ENCODE measurements around the gene RASGRP1.

The RASGRP1 gene

DNA sequence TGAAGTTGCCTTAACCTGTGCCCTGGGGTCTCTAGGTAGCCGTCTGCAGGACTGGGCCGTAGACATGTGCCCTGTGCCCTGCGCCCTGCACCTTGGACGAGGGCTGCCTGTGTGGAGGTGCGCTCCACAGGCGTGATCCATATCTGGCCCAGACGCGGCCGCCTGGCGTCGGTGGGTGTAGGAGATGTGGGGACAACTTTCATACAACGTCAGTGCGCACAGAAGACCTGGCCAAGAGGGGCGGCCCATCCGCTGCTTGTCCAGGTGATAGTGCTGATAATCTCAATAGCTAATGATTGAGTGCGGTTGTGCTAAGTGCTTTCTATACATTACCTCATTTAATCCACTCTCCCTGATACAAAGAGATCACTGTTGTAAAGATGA, 665 bp upstream of the RASGRP1 start:
- no peak for DNase-seq

DNA sequence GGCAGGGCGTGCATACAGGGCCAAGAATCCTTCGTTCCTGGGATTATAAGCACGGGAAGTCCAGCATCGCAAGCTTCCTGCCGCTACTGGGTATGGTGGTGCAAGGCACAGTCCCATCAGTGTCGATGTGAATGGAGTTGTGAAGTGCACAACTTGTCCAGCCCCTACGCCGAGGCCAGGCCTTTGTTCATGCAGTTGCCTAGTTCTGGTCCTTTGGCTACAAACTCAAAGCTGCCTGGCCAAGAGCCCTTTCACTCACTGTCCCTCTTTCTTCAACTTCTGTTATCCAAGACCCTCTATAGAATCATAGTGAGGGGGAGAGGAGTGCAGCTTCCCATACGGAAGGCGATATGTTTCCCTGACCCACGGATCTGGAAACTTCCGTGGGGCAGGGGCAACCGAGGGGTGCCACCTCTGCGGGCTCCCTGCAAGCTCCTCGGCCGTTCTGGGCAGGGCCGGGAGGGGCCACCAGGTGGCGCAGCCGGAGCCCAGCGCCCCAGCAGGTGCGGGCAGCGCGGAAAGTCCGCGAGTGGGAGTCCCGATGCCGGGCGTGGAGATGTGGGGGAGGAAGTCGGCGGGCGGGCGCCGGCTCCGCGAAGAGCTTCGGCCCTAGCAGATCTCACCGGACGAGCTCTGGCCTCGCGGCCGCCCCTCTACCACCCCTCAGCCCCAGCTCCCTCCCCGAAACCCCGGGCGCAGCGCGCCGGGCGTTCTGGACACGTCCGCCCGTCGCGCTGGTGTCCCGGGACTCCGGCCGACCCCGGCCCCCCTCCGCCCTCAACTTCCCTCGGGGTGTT, 693 bp downstream of the RASGRP1 start:
- DNase-seq = peak; percentile 52

DNA sequence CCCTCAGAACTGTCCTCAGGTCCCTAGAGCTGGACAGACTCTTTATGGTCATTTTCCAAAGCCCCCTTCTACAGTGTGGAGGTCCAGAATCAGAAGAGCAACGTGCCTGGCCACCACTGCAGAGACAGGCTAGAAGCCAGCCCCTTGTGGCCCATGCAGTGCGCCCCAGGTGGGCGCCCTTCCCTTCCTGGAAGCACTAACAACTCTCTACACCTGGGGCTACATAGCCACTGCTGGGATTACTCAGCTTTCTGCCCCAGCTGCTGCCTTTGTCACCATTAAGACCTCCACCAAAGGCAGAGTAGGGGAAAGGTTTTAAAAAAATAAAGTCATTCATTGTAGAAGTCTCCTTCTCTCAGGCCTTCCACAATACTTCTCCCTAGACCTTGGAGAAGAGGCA, 2.3 kb downstream of the RASGRP1 start:
- DNase-seq = no peak

DNA sequence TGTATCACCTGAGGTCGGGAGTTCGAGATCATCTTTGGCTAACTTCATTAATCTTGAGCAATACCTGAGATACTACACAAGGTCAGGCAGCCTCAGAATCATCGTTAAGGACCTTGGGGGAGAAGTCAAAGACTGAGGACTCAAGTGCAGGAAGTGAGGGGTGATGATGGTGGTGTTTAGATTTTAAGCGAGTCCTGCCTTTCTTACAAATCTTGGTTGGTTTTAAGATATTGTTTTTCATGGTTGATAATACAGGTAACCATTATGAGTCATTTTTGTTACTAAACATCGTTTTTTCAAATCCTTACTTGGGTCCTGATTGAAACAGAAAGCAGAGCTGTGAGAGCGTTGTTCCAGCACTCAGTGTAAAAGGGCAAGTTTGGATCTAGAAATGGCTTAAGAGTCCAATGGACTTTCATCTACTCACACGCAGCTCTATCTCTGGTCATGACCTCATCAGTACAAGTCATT, 4.1 kb downstream of the RASGRP1 start:
- no peak for DNase-seq

DNA sequence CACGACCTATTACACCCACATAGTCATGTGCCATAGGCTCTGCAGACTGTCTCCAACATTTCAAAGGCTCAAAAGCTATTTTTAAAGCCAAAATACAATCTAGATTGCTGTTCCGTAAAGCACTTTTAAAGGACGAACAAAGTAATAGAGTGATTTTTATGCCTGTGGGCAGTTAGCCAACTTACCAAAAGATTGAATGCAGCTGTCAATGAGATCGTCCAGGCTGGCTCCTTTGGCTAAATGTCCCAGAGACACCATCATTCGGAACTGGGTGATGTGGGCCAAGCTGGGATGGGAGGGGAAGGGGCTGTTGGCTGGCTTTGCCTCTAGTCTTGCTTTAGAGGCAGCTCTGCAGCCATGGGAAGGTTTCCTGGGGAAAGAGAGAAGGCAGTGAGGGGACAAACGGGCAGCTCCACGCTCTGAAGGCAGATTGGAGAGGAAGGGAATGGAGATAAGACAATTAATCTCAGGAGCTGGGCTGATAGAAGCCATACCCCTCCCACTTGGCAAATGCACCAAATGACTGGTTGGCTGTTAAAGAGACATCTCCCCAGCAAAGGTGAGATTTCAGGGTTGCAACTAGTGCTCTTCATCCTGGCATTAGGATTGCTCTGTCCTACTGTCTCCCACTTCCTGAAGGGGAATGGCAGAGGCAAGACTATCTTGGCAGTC, 4.8 kb downstream of the RASGRP1 start:
- DNase-seq = no peak

DNA sequence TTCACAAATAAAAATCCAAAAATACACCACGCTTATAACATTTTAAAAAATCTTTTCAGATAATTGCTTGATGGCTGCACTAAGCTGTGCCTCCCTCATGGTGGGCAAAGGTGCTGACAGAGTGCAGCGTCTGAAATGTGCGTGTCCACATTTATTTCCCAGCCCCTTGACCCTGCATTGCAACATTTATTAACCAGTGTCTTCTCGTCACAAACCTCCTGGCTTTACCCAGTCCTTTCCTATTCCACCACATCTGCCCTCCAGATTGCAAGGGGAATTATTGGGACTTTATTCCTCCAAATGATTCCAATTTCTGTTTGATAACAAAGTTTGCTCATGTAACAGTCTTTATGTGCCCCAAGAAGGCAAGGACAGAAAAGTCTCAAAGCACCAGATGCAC, 5.5 kb downstream of the RASGRP1 start:
- no peak for DNase-seq

DNA sequence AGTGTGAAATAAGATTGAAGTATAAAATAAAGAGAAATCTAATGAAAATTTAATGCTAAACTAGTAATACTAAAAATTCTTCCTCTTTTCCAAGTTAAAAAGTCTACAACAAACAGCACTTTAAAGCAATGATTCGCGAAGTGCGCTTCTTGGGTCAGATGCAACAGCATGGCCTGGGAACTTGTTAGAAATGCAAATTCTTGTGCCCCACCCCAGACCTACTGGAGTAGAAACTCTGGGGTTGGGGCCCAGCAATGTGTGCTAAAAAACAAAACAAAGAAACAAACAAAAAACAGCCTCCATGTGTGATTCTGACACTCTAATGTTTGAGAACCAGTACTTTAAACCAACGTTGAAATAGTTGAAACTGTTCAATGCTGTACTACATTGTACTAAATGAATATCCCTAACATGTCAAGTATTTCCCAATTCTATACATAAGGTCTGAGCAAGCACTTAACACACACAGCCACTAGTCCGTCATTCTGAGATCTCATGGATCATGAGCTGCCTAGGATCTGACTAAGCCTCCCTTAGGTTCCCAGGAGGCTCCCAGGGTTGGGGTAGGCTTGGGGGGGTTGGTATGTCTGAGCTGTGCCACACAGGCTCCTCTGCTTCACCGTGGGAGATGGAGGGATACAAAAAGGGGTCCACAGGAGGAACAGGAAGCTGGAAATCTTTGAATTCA, 6.1 kb downstream of the RASGRP1 start:
- no peak for DNase-seq

DNA sequence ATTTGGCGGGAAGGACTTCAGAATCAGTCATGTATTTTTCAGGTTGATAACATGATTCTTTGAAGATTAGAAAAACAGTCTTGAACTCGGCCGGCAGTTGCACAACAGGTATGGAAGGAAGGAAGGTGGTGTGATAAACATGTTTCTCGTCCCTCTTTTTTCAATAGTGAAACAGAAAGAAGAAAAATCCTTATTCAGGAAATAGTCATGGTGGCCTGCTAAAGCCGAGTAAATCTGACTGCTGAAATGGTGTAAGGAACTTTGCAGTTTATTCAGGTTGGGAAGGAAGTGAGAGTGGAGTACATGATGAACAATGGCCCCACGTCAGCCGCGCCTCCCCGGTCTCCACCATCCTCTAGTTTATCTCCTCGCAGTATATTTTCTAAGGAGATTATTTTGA, 6.7 kb downstream of the RASGRP1 start:
- no peak for DNase-seq

DNA sequence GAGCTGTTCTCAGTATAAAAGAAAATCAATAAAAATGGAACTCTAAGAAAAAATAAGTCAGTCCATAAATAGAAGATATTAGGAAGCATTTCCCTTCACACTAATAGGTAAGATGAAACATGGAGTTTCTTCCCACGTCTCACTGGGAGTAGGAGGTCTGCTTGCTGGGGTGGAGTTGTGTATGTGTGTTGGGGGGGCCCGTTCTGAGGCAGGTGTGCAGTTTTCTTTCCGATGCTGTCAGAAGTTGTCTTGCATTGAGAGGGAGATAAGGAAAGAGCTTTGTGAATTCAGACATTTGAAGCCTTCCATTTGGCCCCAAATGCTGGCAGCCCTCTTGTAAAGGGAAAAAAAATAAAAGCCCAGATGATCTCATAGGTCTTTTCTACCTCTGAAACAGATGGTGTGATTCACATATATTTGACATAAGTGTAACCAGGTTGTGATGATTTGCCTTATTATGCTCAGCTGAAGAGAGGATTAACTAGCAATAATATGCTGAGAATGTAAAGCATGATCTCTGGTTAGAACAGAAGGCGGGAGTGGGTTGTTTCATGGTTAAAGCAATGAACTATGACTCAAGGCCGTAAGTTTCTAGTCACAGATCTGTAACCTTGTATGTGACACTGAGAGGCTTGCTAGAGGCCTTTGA, 8.8 kb downstream of the RASGRP1 start:
- DNase-seq = no peak

DNA sequence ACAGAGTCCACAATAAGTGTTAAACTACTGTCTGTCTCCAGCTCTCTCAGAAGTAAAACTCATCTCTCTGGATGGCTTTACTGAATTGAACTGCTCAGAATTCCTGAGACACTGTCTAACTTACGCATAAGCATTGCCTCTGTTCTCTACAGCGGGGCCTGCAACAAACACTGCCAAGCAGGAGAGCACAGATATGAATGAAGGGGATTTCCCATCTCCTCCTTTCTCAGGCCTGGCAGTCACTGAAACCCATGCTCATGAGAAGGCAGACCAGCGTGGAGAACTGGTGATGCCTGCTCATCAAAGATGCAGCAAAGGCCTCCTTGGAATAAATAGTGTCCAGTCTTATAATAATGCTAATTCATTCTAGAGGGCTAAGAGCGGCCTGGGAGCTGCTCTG, 10.3 kb downstream of the RASGRP1 start:
- DNase-seq = no peak

DNA sequence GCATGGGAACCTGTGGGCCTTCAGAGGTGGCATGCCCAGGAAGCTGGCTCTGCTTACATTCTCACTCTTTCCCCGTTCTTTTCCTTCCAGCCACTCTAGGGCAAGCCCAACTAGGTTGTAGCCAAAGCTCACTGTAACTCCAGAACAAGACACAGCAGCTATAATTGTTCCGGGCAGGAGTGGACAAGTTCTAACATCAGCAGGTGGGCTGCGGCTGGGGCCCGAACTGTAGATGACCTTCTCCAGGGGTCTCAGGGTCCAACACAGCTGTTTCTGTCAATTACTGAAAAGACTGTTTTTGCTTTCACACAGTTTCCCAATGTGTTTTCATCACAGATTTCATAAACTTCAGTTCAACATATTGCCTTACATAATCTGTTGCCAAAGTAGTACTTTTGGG, 11.5 kb downstream of the RASGRP1 start:
- no peak for DNase-seq

DNA sequence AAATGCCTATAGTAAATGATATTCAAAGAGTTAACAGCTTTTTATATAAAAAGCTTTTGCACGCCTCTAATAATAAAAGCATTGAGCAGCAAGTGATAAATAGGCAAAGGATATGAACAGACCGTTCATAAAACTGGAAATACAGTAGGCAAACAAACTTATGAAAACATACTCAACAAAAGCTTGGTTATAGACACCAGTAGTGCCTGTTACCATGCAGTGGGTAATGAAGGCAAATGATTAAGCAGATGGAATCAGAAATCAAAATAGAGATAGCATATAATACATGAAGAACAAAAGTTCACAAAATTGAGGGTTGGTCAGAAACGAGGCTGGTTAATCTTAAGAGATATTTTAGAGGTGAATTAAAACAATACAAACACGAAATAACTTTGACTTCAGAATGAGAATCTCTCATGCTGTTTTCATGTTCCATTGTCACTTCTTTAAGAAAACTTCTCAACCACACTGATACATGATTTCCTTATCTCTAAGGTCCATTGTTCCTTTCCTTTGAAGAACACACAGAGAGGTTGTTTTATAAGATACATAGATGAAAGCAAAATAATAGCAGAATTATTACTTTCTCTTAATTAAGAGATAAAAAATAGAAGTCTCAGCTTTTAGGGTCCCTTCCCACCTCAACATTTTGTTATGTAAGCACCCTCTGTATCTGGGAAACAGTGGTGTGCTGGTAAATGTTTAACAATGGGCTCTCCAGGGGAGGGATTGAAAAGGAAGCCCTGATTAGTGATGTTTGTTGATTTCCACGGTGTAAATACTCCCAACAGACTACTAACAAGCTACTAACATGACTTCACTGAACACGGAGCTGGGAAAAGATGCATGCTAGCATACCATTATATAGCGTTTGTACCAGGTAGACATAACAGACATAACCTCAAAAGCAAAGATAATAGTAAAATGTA, 12.6 kb downstream of the RASGRP1 start:
- DNase-seq = no peak

DNA sequence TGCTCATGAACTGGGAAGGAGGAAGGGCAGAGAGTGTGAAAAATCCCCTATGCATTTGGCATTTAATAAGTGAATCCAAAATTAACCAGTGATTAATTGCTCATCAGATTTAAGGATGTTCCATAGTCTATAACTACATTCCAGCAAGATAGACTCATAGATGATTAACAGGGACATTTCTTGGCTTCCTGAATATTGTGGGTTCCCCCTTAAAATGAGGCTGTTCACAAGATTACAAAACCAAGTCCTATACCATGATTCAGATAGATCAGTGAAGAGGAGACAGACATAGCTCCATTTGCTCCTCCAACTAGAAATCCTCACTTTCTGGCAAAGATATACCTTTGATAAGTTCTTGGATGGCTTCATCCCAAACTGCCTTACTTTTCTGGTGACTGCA, 15.4 kb downstream of the RASGRP1 start:
- DNase-seq = no peak

DNA sequence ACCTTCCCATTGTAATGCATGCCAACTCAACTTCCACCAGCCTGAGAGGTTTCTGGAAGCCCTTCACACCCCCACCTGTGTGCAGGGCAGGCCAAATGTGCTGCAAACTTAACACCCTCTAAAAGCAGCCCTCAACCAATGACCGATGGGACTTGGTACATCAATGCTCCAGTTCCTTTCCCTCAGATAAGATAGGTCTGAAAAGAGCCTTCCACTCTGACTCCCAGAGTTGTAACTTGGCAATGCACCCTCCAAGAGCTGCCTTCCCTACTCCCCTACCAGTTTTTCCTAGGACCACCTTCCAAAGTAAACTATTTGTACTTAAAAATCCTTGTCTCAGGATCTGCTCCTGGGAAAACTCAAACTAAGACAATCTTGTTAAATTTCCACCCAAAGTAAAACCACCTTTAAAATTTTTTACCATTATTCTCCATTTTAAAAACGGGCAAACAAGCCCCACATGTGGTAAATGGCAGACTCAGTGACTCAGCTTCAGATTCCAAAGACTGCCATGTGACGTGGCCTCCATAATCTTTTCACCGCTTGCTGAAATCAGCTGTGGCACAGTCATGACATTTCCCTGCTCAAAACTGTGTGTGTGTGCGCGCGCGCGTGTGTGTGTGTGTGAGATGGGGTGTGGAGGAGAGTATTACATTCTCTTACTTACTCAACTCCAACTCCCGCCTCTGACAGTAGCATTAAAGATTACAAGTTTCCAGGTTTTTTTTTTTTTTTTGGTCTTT, 17.2 kb downstream of the RASGRP1 start:
- no peak for DNase-seq

DNA sequence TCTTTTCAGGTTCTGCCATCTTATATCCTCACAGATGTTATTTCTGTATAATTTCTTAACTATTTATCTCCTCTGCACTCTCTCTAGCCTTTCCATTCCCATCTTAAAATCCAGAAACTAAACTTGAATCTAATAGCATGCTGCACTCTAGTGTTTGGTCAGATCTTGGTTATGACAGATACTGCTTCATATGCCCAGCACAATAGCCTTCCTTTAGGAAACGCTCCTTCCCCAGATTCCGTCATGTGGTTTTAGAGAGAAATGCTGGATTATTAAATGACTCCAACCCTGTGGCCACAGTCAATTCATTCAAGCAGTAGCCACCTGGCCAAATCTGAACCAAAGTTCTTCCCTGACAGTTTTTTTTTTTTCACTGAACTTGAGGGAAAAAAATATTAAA, 19.4 kb downstream of the RASGRP1 start:
- no peak for DNase-seq

DNA sequence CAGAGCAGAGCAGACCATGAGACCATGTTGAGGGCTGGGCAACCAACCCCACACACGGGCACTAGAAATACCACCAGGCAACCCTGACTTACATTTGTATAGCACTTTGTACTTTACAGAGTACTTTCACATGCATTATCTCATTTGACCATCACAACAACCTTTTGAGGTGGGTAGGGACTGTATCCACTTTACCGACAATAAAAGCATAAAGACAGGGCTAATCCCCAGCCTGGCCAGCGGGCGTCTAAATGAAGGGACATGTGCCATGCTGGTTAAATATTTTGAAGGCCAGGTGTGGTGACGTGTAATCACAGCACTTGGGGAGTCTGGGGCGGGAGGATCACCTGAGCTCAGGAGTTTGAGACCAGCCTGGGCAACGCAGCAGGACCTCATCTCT, 23.6 kb downstream of the RASGRP1 start:
- DNase-seq = no peak

DNA sequence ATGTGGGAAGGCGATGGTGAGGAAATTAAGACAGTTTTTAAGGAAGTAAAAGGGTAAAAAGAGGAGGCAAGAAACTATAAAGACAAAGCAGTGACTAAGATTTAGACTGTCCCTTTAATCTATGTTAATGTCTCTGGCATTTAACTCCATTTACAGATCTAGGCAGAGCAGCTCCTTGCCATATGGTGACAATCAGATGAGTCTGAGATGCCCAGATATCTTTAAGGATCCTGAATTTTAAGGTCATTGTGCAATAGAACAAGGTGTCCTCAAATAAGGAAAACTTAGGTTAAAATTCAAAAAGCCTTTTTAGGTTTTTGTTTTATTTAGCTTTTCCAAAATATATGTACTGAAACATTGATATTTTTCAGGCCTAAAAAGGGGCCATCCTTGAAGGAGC, 24.1 kb downstream of the RASGRP1 start:
- DNase-seq = no peak

DNA sequence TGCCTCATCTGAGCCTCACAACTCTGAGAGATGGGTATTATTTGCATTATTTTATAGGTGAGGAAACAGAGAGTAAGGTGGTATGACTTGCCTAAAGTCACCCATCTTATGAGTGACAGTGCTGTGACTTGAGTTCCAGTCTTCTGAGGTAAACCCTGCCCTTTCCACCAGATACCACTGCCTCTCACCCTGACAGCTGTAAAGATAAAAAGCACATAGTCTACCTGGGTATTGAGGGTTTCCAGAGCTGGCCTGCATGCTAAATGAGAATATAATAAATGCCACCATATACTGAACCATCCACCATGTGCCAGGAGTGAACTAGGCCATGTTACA, 25.6 kb downstream of the RASGRP1 start:
- DNase-seq = no peak

DNA sequence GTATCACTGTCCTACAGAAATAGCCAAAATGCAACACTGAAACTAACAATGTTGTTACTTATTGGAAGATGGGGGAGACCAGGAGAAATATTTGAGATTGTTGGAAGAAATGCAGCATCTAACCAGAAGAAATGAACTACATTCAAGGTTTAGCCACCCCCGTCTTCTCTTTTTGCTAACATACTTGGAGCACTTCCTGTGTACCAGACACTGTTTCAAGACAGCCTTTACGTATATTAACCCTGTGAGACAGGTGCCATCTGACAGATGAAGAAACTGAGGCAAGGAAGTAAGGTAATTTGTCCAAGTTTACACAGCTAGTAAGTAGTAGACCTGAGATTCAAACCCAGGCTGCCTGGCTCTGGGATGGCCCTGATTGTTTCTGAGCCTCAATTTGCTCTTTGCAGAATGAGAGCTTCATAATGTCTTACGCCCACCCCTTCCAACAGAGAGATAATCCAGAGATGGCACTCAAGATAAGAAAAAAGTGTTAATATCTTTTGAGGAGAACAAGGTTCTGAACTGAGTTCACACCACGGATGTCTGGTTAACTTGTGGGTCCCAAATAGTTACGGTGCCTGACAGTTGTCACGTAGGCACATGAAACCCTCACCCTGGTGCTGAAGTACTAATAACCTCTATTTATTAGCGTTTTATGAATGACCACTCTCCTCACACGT, 26.1 kb downstream of the RASGRP1 start:
- DNase-seq = no peak

DNA sequence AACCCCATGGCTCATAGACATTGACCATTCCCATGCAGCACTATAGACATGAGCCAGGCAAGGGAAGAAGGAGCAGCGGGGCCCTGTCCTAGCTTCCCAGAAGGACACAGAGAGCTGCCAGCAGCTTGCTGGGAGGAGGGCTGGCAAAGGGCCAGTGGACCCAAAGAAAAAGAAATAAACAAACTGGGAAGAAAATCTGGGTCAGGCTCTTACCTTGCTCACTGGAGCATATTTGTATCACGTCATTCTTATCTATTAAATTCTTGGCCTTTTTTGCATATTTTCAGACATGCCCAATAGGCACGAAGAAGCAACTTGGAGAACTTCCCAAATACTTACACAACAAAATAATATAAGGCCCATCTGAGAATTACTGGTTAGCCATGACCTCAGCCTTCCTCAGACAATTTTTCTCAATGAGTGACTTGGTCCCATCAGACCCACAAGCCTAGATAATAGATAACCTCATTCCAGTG, 28.4 kb downstream of the RASGRP1 start:
- DNase-seq = no peak

All from NCI-H345 (cell line).